GM21528 (cell line): Measurements from ENCODE around the gene SERPINB1.
"Not testable (repeated sequence)": the region's sequence is repeated elsewhere in the genome, so short reads cannot be mapped to it uniquely, and the experiment has no call there.

Source experiments
- ATAC-seq: cut with Tn5 transposase; IDR thresholded peaks from one replicate; pipeline ENCODE4 v1.9.1; 2021; ENCODE audit warnings: mild to moderate bottlenecking, moderate library complexity; ENCODE audit not compliant: unreplicated experiment, low FRiP score

Gene SERPINB1

DNA sequence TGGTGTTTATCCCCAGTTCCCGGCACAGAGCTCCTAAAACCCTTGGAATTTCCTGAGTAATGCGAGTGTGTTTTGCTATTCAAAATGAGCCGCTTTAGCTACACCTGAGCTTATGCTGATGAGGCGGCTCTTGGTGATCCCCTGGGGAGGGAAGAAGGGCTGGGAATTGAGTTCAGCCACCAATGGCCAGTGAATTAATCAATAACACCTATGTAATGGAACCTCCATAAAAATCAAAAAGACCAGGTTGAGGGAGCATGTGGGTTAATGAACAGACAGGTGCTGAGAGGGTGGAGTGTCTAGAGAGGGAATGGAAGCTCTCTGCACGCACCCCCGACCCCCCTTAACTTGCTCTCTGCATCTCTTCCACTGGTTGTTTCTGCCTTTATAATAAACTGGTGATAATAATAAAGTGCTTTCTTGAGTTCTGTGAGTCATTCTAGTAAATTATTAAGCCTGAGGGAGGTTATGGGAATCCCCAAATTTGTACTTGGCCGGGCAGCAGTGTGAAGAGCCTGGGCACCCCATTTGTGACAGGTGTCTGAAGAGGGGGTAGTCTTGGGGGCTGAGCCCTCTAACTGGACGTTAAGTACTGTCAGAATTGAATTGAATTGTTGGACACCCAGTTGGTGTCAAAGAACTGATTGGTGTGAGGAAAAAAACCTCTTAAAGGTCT lies 24.6 kb upstream of the SERPINB1 start:
- ATAC-seq = peak; percentile 40

GRCh38 chr6:2865694-2866151 lies 24.1 kb upstream of the SERPINB1 start:
- no peak for ATAC-seq

DNA sequence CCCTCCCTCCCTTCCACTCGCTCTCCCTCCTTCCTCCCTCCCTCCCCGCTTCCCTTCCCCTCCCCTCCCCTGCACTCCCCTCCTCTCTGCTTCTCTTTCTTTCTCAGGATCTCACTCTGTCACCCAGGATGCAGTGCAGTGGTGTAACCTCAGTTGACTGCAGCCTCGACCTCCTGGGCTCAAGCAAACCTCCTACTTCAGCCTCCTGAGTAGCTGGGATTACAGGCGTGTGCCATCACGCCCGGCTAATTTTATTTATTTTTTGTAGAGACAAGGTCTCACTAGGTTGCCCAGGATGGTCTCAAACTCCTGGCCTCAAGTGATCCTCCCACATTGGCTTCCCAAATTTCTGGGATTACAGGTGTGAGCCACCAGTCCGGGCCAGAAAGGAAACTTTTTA lies 23.6 kb upstream of the SERPINB1 start:
- no peak for ATAC-seq

DNA sequence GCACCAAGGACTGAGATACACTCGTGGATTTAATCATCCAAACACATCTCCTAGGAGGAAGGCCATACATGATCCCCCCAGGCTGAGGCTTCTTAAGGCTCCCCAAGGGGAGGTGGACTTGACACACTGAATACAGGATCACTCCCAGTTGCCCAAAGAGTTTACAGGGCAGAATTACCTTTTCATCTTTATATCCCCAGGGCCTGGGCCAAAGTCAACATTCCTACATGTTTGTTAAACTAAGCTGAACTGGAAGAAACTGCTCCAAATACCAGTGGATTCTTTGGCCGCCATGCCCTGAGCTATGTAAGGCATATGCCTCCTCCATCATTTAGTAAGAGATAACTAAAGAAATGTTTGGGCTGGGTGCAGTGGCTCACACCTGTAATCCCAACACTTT lies 22.2 kb upstream of the SERPINB1 start:
- ATAC-seq = no peak

DNA sequence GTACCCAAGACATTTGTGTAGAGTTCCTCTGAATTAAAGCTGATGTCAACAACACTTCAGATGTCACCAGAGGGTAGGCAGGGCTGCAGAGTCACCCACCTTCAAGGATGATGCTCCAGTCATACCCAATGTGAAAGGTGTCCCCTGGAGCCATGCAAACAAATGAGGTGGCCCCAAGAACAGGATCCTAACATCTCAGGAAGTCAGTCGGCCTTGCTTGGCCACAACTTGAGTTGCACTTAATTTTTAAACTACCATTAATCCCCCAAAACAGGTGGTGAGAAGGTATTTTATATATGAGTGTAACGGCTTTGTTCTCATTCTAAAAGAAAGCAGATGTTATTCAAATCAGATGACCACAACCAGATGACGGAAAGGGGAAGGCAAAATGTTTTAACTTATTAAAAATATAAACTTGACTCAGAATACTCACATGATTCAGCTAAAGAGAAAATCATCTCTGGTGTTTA lies 21.1 kb upstream of the SERPINB1 start:
- ATAC-seq = peak; percentile 52

DNA sequence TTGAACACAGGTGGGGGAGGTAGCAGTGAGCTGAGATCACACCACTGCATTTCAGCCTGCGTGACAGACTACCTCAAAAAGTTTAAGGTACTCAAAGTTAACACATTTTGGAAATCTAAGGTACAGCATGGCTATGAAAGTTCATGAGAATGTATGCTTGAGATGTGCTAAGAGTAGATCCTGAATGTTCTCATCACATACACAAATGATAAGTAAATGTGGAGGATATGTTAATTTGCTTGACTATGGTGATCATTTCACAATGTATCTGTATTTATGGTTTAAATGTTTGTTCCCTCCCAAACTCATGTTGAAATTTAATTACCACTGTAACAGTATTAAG lies 20.1 kb upstream of the SERPINB1 start:
- ATAC-seq = no peak

GRCh38 chr6:2861060-2861821 lies 19.6 kb upstream of the SERPINB1 start:
- no peak for ATAC-seq

GRCh38 chr6:2860706-2861059 lies 19.0 kb upstream of the SERPINB1 start:
- not testable (repeated sequence) for ATAC-seq

GRCh38 chr6:2859798-2860705 lies 18.4 kb upstream of the SERPINB1 start:
- ATAC-seq = not testable (repeated sequence)

GRCh38 chr6:2859185-2859700 lies 17.6 kb upstream of the SERPINB1 start:
- ATAC-seq = no peak

DNA sequence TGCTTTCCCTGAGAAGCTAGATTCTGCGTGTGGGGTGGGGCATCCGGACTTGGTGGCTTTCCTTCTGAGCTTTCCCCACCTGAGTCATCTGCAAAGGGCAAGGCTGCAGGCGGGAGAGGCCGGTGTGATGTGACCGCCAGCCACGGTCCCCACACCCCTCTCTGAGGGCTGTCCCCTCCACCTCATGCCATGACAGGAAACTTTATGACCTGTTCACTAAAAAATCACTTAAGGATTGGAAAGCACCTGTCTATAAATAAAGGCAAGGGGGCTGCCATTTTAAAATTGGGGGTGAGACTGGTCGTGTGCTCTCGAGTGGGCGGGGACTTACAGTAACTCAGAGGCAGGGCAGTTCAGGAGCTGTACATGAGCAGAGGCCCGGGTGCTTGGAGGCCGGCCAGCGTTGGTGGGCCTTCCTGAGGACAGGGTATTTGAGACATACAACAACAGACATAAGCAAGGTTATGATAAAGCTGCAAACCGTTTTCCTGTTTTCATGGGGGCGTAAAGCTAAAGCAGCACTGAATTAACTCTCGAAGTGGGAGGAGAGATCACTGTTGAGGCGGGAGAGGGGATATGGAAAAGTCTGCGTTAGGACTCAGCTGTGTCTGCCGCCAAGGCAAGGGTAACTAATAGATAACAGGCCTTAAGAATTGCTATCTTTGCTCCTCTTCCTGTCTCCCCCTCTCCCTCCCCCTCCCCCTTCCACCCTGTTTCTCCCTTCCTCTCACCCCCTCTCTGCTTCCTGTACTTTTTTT lies 16.1 kb upstream of the SERPINB1 start:
- ATAC-seq = peak; percentile 53

DNA sequence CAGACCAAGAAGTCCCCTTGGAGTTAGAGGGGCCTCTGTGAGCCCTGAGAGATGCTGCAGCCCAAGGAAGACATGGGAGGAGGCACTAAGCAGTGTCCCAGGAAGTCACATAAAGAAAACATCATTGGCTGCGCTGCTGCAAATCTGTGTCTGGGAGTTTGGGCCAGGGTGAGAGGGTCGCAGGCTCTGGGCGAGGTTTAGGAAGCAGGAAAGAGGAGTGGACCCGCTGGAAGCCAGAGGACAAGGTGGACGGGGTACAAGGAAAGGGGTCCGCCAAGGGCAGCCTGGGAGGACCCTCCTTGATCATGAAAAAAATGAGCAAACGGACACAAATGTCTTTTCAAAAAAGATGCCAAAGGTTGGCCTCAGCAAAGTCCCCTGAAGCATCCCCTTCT lies 15.5 kb upstream of the SERPINB1 start:
- ATAC-seq = no peak

GRCh38 chr6:2855061-2855519 lies 13.4 kb upstream of the SERPINB1 start:
- ATAC-seq = no peak

DNA sequence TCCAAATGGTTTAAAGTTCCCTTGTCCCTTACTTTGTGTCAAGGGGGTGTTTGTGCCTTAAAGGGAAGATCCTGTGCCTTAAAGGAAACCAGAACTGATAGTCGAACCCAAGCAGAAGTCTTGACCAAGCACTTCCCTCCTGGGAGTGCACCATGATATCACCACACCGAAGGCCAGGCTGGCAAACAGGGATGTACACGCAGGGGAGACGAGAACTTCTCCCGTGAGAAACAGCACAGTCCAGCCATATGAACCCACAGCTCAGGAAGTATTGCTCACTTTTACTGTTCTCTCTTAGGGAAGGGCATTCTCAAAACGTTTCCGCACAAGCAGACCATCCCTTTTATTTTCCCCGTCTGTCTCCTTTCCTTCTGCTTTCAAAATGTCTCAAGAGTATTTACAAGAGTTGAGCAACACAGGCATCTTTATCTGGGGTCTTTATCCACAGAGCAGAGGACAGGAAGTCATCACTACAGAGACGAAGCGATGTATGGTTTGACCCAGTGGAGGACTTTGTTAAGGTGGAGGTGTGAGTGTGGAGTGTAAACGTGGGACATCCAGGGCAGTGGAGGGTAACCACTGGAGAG lies 12.8 kb upstream of the SERPINB1 start:
- ATAC-seq = no peak

GRCh38 chr6:2853769-2854395 lies 12.2 kb upstream of the SERPINB1 start:
- no peak for ATAC-seq

- ATAC-seq = not testable (repeated sequence)
Observed at GRCh38 chr6:2853378-2853768, 11.7 kb upstream of the SERPINB1 start.

DNA sequence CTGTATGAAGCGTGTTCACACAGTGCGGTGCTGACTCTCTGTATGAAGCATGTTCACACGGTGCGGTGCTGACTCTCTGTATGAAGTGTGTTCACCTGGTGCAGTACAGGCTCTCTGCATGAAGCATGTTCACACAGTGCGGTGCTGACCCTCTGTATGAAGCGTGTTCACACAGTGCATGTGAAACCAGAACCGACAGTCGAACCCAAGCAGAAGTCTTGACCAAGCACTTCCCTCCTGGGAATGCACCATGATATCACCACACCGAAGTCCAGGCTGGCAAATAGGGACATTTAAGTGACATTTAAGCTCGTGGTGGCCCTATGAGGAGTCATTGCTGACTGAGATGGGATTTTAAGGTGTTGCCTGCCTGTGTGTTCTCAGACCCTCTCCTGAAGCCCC lies 11.3 kb upstream of the SERPINB1 start:
- ATAC-seq = no peak

DNA sequence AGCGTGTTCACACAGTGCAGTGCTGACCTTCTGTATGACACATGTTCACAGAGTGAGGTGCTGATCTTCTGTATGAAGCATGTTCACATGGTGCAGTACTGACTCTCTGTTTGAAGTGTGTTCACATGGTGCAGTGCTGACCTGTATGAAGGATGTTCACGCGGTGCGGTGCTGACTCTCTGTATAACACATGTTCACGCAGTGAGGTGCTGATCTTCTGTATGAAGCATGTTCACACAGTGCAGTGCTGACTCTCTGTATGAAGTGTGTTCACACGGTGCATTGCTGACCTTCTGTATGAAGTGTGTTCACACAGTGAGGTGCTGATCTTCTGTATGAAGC lies 10.8 kb upstream of the SERPINB1 start:
- ATAC-seq = no peak
